Amniotic stem cell (primary cell): Measurements from ENCODE around the gene RBM19.
"Not testable (repeated sequence)": the region's sequence is repeated elsewhere in the genome, so short reads cannot be mapped to it uniquely, and the experiment has no call there.

ENCODE experiments used
- DNase-seq: peaks from one replicate; lab custom pipeline; 2025; lab: John Stamatoyannopoulos, UW

Gene RBM19

GRCh38 chr12:113833422-113833821 is 132.7 kb downstream of the RBM19 start:
- DNase-seq = no peak

- no peak for DNase-seq
Observed at GRCh38 chr12:113831476-113831875, 134.6 kb downstream of the RBM19 start.

- no peak for DNase-seq
Observed at GRCh38 chr12:113831016-113831415, 135.1 kb downstream of the RBM19 start.

GRCh38 chr12:113829212-113829611 is 136.9 kb downstream of the RBM19 start:
- no peak for DNase-seq

GRCh38 chr12:113827539-113828114 is 138.5 kb downstream of the RBM19 start:
- no peak for DNase-seq

- no peak for DNase-seq
Observed at GRCh38 chr12:113826805-113827538, 139.2 kb downstream of the RBM19 start.

- DNase-seq = no peak
Observed at GRCh38 chr12:113825705-113826104, 140.4 kb downstream of the RBM19 start.

GRCh38 chr12:113823816-113824215 is 142.3 kb downstream of the RBM19 start:
- DNase-seq = no peak

- no peak for DNase-seq
Observed at GRCh38 chr12:113823016-113823415, 143.1 kb downstream of the RBM19 start.

- no peak for DNase-seq
Observed at GRCh38 chr12:113820842-113821241, 145.3 kb downstream of the RBM19 start.

- no peak for DNase-seq
Observed at GRCh38 chr12:113820309-113820708, 145.8 kb downstream of the RBM19 start.

- no peak for DNase-seq
Observed at GRCh38 chr12:113819495-113819894, 146.6 kb downstream of the RBM19 start.

- no peak for DNase-seq
Observed at GRCh38 chr12:113818833-113819232, 147.3 kb downstream of the RBM19 start.

- no peak for DNase-seq
Observed at GRCh38 chr12:113818283-113818682, 147.8 kb downstream of the RBM19 start.

GRCh38 chr12:113816866-113817265 is 149.3 kb downstream of the RBM19 start:
- DNase-seq = no peak

GRCh38 chr12:113815031-113815430 is 151.1 kb downstream of the RBM19 start:
- DNase-seq = no peak

GRCh38 chr12:113813229-113813541 is 152.9 kb downstream of the RBM19 start:
- no peak for DNase-seq

- DNase-seq = no peak
Observed at GRCh38 chr12:113812411-113813228, 153.5 kb downstream of the RBM19 start.

- DNase-seq = not testable (repeated sequence)
Observed at GRCh38 chr12:113809462-113810220, 156.5 kb downstream of the RBM19 start.

GRCh38 chr12:113808095-113808951 is 157.8 kb downstream of the RBM19 start:
- DNase-seq = no peak

GRCh38 chr12:113805673-113806072 is 160.5 kb downstream of the RBM19 start:
- no peak for DNase-seq
